HG03025 (cell line): Measurements from ENCODE around the gene URM1.
"Not testable (repeated sequence)": the region's sequence is repeated elsewhere in the genome, so short reads cannot be mapped to it uniquely, and the experiment has no call there.

Experiments used
- ATAC-seq: cut with Tn5 transposase; IDR thresholded peaks from one replicate; pipeline ENCODE4 v1.9.1; 2021; ENCODE audit warnings: mild to moderate bottlenecking, moderate library complexity; ENCODE audit not compliant: unreplicated experiment, low FRiP score

URM1 gene

GRCh38 chr9:128405780-128406171 is 34.6 kb downstream of the URM1 start:
- ATAC-seq = no peak

- ATAC-seq = no peak
Measured at GRCh38 chr9:128406848-128407391, 35.7 kb downstream of the URM1 start.

- no peak for ATAC-seq
Measured at GRCh38 chr9:128408963-128409431, 37.8 kb downstream of the URM1 start.

GRCh38 chr9:128409450-128409849 is 38.3 kb downstream of the URM1 start:
- ATAC-seq = no peak

GRCh38 chr9:128409978-128410377 is 38.8 kb downstream of the URM1 start:
- no peak for ATAC-seq

- ATAC-seq = no peak
Measured at GRCh38 chr9:128411364-128412119, 40.4 kb downstream of the URM1 start.

- ATAC-seq = no peak
Measured at GRCh38 chr9:128412120-128412790, 41.1 kb downstream of the URM1 start.

- not testable (repeated sequence) for ATAC-seq
Measured at GRCh38 chr9:128413728-128414127, 42.6 kb downstream of the URM1 start.

- ATAC-seq = no peak
Measured at GRCh38 chr9:128414461-128414860, 43.3 kb downstream of the URM1 start.

GRCh38 chr9:128415281-128415680 is 44.1 kb downstream of the URM1 start:
- ATAC-seq = no peak

GRCh38 chr9:128416014-128416413 is 44.8 kb downstream of the URM1 start:
- no peak for ATAC-seq

GRCh38 chr9:128416432-128417019 is 45.4 kb downstream of the URM1 start:
- ATAC-seq = no peak

- no peak for ATAC-seq
Measured at GRCh38 chr9:128419061-128419925, 48.1 kb downstream of the URM1 start.

GRCh38 chr9:128420060-128420650 is 49.0 kb downstream of the URM1 start:
- ATAC-seq = peak; percentile 60

GRCh38 chr9:128420651-128421481 is 49.7 kb downstream of the URM1 start, which contains the start of gene CERCAM:
TSS of gene CERCAM (plus strand) at chr9:128420857. CDS start at chr9:128420878, 21 bp downstream.
- ATAC-seq = peak; percentile 61

- ATAC-seq = no peak
Measured at GRCh38 chr9:128421482-128421996, 50.4 kb downstream of the URM1 start.

- ATAC-seq = not testable (repeated sequence)
Measured at GRCh38 chr9:128422022-128422782, 51.0 kb downstream of the URM1 start.

- ATAC-seq = no peak
Measured at GRCh38 chr9:128422783-128423150, 51.6 kb downstream of the URM1 start.
